Upper lobe of right lung (tissue), 1 donor: ENCODE data around the gene PTBP1. TPM values are rescaled to one million over a fixed set of nuclear protein-coding genes. Genes with fewer than 3 reads are reported as not detected.
A peak's percentile ranks its signal among the peaks of the same experiment; 100 is the strongest.
"Not testable (repeated sequence)": the region's sequence is repeated elsewhere in the genome, so short reads cannot be mapped to it uniquely, and the experiment has no call there.

Experiments used
- ATAC-seq: fragments of 200-7000 bp; cut with Tn5 transposase; one replicate; pipeline ENCODE4 v1.9.1; 2020; ENCODE audit warnings: mild to moderate bottlenecking, moderate library complexity
- DNase-seq: peaks from one replicate; pipeline ENCODE4 v3.0.0-alpha.2; 2020
- H3K27ac ChIP-seq: fragments of 200-600 bp; one replicate; pipeline ENCODE4 v1.8.0; 2022
- H3K27me3 ChIP-seq: fragments of 200-600 bp; one replicate; pipeline ENCODE4 v1.8.0; 2022; ENCODE audit warnings: mild to moderate bottlenecking
- H3K36me3 ChIP-seq: fragments of 200-600 bp; one replicate; pipeline ENCODE4 v1.8.0; 2022
- H3K4me1 ChIP-seq: fragments of 200-600 bp; one replicate; pipeline ENCODE4 v1.8.0; 2022
- H3K4me3 ChIP-seq: fragments of 200-600 bp; one replicate; pipeline ENCODE4 v1.8.0; 2022; ENCODE audit warnings: mild to moderate bottlenecking
- H3K9me3 ChIP-seq: fragments of 200-600 bp; one replicate; pipeline ENCODE4 v1.8.0; 2022
- intact Hi-C: fragments of 100-400 bp; cut with DNase I; formaldehyde crosslinking; loops from one replicate; pipeline ENCODE4 v1.11.0; 2022
- total RNA-seq: library from RNA; stranded (reverse); fragmentation: NEBNext Ultra II Directional; extraction: Animal tissue kit (Norgen Biotek cat#: 25700); gene quantifications from one replicate; pipeline ENCODE4 v1.2.1, GENCODE V29; 2021
- TF ChIP-seq, protein P1 (sequence below): fragments of 200-600 bp; IDR thresholded peaks from one replicate; pipeline ENCODE4 v1.8.0; 2022; ENCODE audit warnings: antibody characterized with exemption
- donor health status: DM: no; HTN: yes; CAD: no; lungs with severe emphysema.

The PTBP1 gene
- total RNA-seq, 1 donor from 2014 or later = 245 TPM

- H3K36me3 ChIP-seq = no peaks in the 10 kb centered on the region
- no peak overlapping the region for H3K27ac ChIP-seq
- TF ChIP-seq, protein P1, sequence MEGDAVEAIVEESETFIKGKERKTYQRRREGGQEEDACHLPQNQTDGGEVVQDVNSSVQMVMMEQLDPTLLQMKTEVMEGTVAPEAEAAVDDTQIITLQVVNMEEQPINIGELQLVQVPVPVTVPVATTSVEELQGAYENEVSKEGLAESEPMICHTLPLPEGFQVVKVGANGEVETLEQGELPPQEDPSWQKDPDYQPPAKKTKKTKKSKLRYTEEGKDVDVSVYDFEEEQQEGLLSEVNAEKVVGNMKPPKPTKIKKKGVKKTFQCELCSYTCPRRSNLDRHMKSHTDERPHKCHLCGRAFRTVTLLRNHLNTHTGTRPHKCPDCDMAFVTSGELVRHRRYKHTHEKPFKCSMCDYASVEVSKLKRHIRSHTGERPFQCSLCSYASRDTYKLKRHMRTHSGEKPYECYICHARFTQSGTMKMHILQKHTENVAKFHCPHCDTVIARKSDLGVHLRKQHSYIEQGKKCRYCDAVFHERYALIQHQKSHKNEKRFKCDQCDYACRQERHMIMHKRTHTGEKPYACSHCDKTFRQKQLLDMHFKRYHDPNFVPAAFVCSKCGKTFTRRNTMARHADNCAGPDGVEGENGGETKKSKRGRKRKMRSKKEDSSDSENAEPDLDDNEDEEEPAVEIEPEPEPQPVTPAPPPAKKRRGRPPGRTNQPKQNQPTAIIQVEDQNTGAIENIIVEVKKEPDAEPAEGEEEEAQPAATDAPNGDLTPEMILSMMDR = no peak
- DNase-seq (no peak), ATAC-seq (no peak)
- H3K4me1 ChIP-seq = peaks cover 23% of the 10 kb centered on the region
- no peak overlapping the region for H3K4me3 ChIP-seq
- intact Hi-C loops = no loop called here
- H3K9me3 ChIP-seq = no peaks in the 10 kb centered on the region
- peaks cover 31% of the 10 kb centered on the region for H3K27me3 ChIP-seq
Observed at GRCh38 chr19:845707-846521, 48.7 kb downstream of the PTBP1 start.

DNA sequence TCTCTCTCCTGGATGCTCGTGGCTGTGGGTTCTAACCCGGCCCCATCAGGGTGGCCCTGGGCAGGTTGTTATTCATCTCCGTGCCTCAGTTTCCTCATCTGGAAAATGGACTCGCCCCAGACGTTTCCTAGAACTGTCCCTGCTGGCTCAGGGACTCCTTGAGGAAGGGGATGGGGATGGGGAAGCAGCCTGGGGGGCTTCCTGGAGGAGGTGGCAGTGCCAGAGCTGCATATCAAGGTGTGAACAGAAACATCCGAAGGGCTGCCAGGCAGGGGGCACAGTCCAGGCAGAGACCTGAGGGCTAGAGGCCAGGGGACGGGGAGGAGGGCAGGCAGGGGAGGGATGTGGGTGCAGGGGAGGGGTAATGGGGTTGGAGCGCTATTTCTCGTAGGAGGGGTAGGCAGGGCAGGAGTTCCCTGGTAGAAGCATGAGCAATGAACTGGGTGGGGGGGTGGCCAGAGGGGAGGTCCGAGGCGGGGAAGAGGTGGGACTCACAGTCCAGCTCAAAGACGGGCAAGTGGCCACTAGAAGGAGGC is 51.2 kb downstream of the PTBP1 start:
- no peak for ATAC-seq
- H3K27ac ChIP-seq = no peak overlapping the region
- TF ChIP-seq, protein P1 = no peak

GRCh38 chr19:849195-849594 is 51.9 kb downstream of the PTBP1 start:
- intact Hi-C loops = not testable (repeated sequence)

More for the DNA sequence above, 51.2 kb downstream of the PTBP1 start:
- no peak for DNase-seq
- intact Hi-C loops = no loop called here
- Histone ChIP-seq H3K4me3 (no peak overlapping the region), H3K36me3 (no peaks in the 10 kb centered on the region), H3K27me3 (peaks cover 41% of the 10 kb centered on the region), H3K9me3 (no peaks in the 10 kb centered on the region), H3K4me1 (peaks cover 22% of the 10 kb centered on the region)

GRCh38 chr19:850221-850978 is 53.1 kb downstream of the PTBP1 start:
- TF ChIP-seq, protein P1 = no peak
- Histone ChIP-seq H3K27ac (peak overlapping the region; percentile 68), H3K4me3 (no peak overlapping the region), H3K9me3 (no peaks in the 10 kb centered on the region), H3K36me3 (no peaks in the 10 kb centered on the region), H3K4me1 (peaks cover 17% of the 10 kb centered on the region), H3K27me3 (peaks cover 32% of the 10 kb centered on the region)
- DNase-seq = peak; percentile 93
- peak; percentile 93 for ATAC-seq
- intact Hi-C loops = loop anchor here (10.0 kb wide), 1 partner anchor 86 kb away; no protein-coding TSS in a partner anchor

More at GRCh38 chr19:849195-849594, 51.9 kb downstream of the PTBP1 start:
- H3K9me3 ChIP-seq, H3K36me3 ChIP-seq, H3K4me3 ChIP-seq, DNase-seq, ATAC-seq, H3K27ac ChIP-seq: not testable (repeated sequence)
- peaks cover 17% of the 10 kb centered on the region for H3K4me1 ChIP-seq
- peaks cover 36% of the 10 kb centered on the region for H3K27me3 ChIP-seq

DNA sequence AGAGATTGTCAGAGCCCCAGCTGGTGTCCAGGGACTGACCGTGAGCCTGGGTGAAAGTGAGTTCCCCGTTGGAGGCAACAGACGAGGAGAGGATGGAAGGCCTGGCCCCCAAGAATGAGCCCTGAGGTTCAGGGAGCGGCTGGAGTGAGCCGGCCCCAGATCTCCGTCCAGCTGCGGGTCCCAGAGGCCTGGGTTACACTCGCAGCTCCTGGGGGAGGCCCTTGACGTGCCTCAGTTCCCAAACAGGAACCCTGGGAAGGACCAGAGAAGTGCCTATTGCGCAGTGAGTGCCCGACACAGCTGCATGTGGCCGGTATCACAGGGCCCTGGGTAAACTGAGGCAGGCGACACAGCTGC is 53.7 kb downstream of the PTBP1 start:
- TF ChIP-seq, protein P1 = no peak
- peaks cover 17% of the 10 kb centered on the region for H3K4me1 ChIP-seq
- DNase-seq (peak; percentile 65), ATAC-seq (no peak)
- H3K27ac ChIP-seq = peak overlapping the region; percentile 68
- intact Hi-C loops = loop anchor here (10.0 kb wide), 1 partner anchor 86 kb away; no protein-coding TSS in a partner anchor
- H3K4me3 ChIP-seq = no peak overlapping the region
- peaks cover 32% of the 10 kb centered on the region for H3K27me3 ChIP-seq
- H3K36me3 ChIP-seq = no peaks in the 10 kb centered on the region
- H3K9me3 ChIP-seq = no peaks in the 10 kb centered on the region
